ENCODE results near the gene NKX1-2.

The NKX1-2 gene

GRCh38 chr10:124414076-124414475 is 35.8 kb downstream of the NKX1-2 start:
- no peak for DNase-seq

- no peak for DNase-seq
These were observed 40.1 kb downstream of the NKX1-2 start for GRCh38 chr10:124409696-124410095.

DNA sequence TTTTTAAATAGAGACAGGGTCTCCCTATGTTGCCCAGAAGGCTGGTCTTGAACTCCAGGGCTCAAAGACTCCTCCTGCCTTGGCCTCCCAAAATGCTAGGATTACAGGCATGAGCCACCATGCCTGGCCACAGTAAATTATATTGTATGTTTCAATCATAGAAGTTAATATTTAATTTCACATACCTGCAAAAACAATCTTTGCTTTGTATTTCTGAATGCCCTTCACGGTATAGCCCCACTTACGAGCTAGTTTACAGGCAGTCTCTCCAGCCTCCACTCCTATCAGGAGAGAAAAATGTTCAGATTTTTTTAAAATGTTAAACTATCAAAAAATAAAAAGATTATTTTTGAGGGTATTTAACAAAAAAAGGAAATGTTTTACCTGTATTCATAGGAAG is 41.5 kb downstream of the NKX1-2 start:
- DNase-seq, result no peak

DNA sequence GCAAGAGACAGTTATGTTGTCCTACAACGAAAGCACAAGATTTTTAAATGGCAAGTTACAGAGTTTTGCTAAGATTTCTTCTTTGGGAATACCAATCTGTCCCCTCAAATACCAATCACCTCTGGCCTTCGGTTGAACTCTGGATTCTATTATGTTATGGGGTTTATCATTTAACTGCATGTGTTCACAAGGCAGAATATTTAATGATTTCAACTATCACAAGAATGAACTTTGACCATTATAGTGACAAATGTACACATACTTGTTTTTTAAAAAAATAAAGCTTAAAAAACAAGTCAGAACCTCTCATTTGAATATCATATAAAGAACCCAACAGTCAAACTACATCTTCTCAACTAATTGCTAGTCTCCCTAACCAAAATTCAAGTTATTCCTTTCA is 42.4 kb downstream of the NKX1-2 start:
- no peak for DNase-seq

DNA sequence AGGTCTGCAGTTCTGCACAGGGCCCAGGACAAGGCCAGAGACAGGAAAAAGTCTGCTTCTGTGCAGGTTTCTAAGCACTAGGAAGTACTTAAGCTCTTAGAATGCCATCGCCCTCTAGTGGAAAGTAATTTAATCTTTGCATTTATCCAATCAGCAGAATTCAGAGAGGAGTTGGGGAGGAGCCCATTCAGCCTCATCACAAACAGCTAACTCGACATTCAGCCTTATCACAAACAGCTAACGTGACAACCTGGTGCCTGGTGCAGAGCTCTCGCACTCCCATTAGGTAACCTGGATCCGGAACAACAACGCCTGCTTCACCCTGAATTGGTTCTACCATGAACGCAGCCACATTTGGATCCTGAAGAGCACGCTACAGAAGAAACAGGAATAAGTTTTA is 46.3 kb downstream of the NKX1-2 start:
- no peak for DNase-seq

GRCh38 chr10:124402273-124402672 is 47.6 kb downstream of the NKX1-2 start:
- DNase-seq, result no peak

DNA sequence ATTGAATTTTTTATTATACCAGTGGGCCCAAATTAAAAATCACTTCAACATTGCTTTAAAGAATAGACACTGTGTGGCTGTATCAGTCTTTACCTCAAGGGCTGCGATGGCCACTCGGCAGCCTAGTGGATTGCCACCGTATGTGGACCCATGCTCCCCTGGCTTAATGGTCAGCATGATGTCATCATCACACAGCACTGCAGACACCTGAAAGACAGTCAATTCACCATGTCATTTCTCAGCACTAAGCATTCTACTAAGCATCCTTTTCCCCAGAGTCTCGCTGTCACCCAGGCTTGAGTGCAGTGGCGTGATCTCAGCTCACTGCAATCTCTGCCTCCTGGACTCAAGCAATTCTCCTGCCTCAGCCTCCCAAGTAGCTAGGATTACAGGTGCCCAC is 48.2 kb downstream of the NKX1-2 start:
- DNase-seq, result no peak

Data from femur (tissue), 1 donor.